SK-N-SH (cell line): ENCODE data around the gene TMEM144.

Source experiments
- CTCF ChIP-seq: fragments of 200-600 bp; sonication (generic); IDR thresholded peaks from 2 replicates; pipeline ENCODE4 v1.6.1; 2017; ENCODE audit warnings: antibody characterized with exemption, mild to moderate bottlenecking, moderate library complexity
- RAD21 ChIP-seq: IDR thresholded peaks from 2 replicates; pipeline ENCODE4 v1.6.1; 2012; ENCODE audit warnings: mild to moderate bottlenecking, low read length
- TF ChIP-seq, protein P1 (sequence below): IDR thresholded peaks from 2 replicates; pipeline ENCODE4 v1.6.1; 2012; ENCODE audit warnings: mild to moderate bottlenecking, low read depth, low read length, moderate library complexity

- peak; percentile 79 for TF ChIP-seq CTCF
- TF ChIP-seq, protein P1, sequence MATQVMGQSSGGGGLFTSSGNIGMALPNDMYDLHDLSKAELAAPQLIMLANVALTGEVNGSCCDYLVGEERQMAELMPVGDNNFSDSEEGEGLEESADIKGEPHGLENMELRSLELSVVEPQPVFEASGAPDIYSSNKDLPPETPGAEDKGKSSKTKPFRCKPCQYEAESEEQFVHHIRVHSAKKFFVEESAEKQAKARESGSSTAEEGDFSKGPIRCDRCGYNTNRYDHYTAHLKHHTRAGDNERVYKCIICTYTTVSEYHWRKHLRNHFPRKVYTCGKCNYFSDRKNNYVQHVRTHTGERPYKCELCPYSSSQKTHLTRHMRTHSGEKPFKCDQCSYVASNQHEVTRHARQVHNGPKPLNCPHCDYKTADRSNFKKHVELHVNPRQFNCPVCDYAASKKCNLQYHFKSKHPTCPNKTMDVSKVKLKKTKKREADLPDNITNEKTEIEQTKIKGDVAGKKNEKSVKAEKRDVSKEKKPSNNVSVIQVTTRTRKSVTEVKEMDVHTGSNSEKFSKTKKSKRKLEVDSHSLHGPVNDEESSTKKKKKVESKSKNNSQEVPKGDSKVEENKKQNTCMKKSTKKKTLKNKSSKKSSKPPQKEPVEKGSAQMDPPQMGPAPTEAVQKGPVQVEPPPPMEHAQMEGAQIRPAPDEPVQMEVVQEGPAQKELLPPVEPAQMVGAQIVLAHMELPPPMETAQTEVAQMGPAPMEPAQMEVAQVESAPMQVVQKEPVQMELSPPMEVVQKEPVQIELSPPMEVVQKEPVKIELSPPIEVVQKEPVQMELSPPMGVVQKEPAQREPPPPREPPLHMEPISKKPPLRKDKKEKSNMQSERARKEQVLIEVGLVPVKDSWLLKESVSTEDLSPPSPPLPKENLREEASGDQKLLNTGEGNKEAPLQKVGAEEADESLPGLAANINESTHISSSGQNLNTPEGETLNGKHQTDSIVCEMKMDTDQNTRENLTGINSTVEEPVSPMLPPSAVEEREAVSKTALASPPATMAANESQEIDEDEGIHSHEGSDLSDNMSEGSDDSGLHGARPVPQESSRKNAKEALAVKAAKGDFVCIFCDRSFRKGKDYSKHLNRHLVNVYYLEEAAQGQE: no peak
- peak; percentile 87 for TF ChIP-seq RAD21
These were observed 43.2 kb downstream of the TMEM144 start for GRCh38 chr4:158253350-158253980.
